Endothelial cell of umbilical vein (primary cell): Measurements from ENCODE around the gene GCLC.

Experiments used
- CTCF ChIP-seq, 2 donors: IDR thresholded peaks; 1 replicate in 1 of 2; 2 replicates in 1 of 2; pipeline ENCODE4 v1.5.1; 2011; ENCODE audit warnings: low read length in 2 of 2, mild to moderate bottlenecking in 2 of 2, moderate library complexity in 2 of 2, control low read depth in 1 of 2, inconsistent platforms in 1 of 2, low read depth in 1 of 2; ENCODE audit not compliant: insufficient read depth in 1 of 2; ENCODE audit errors: extremely low read depth in 1 of 2
- FOS ChIP-seq: IDR thresholded peaks from 2 replicates; pipeline ENCODE4 v1.6.1; 2011; ENCODE audit warnings: mild to moderate bottlenecking, low read length, moderate library complexity, borderline replicate concordance; ENCODE audit not compliant: insufficient read depth
- POLR2A ChIP-seq: IDR thresholded peaks from 2 replicates; pipeline ENCODE4 v1.6.1; 2012; ENCODE audit warnings: low read depth, mild to moderate bottlenecking, control low read depth, low read length

DNA sequence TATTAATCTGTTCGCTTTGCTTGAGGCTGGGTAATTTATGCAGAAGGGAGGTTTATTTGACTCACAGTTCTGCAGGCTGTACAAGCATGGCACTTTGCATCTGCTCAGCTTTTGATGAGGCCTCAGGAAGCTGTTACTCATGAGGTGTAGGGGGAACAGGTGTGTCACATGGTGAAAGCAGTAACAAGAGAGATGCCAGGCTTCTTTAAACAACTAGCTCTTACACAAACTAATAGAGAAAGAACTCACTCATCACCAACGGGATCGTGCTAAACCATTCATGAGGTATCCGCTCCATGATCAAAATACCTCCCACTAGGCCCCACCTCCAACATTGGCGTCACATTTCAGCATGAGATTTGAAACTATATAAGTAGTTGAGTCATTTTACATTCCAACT lies 34.4 kb upstream of the GCLC start:
- TF ChIP-seq CTCF (IDR thresholded peaks at IDR 0.05; ENCODE audit: extremely low read depth in 1 of 2, insufficient read depth in 1 of 2, low read depth in 1 of 2, low read length in 2 of 2) = no peak
- no peak for TF ChIP-seq FOS
- TF ChIP-seq POLR2A = no peak
